Activated CD4-positive, alpha-beta T cell treated with anti-CD3 and anti-CD28 coated beads, Interleukin-2, amount 10 ng/mL, durations not matched to agents 24 days and 14 days (primary cell): ENCODE measurements around the gene TRAF5. TPM values are rescaled to one million over a fixed set of nuclear protein-coding genes. Genes with fewer than 3 reads are reported as not detected.
"Not testable (repeated sequence)": the region's sequence is repeated elsewhere in the genome, so short reads cannot be mapped to it uniquely, and the experiment has no call there.

Experiments
- DNase-seq: peaks from one replicate; pipeline ENCODE4 v3.0.0; 2022
- H3K27ac Mint-ChIP-seq: one replicate; pipeline ENCODE4 v1.8.0; 2022; ENCODE audit warnings: mild to moderate bottlenecking, mixed read lengths
- H3K27me3 Mint-ChIP-seq: one replicate; pipeline ENCODE4 v1.8.0; 2022; ENCODE audit warnings: mixed read lengths
- H3K36me3 Mint-ChIP-seq: one replicate; pipeline ENCODE4 v1.8.0; 2022; ENCODE audit warnings: low read depth, mild to moderate bottlenecking, mixed read lengths
- H3K4me1 Mint-ChIP-seq: one replicate; pipeline ENCODE4 v1.8.0; 2021; ENCODE audit warnings: mixed read lengths
- H3K4me3 Mint-ChIP-seq: one replicate; pipeline ENCODE4 v1.8.0; 2022; ENCODE audit warnings: mild to moderate bottlenecking, moderate library complexity, mixed read lengths
- H3K9me3 Mint-ChIP-seq: one replicate; pipeline ENCODE4 v1.8.0; 2021; ENCODE audit warnings: mixed read lengths
- intact Hi-C: fragments of 100-400 bp; cut with micrococcal nuclease; formaldehyde crosslinking; loops from one replicate; pipeline ENCODE4 v1.15.1; 2023
- total RNA-seq: library from RNA; stranded (reverse); gene quantifications from 2 replicates; pipeline ENCODE4 v1.2.3, GENCODE V29; 2022

The TRAF5 gene
- total RNA-seq, 1 donor from 2014 or later, result 56.6 TPM

DNA sequence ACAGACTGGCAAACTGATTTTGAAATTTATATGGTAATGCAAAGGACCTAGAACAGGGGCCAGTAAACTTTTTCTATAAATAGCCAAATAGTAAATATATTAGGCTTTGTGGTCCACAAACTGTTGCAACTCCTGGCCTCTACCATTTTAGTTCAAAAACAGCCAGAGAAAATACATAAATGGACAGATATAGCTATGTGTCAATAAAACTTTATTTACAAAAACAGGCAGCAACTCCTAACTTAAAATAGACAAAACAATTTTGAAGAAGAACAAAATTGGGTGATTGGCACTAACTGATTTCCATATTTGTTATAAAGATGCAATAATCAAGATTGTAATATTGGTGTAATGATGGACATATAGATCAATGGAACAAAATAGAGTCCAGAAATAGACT is 6.7 kb upstream of the TRAF5 start:
- Mint-ChIP-seq H3K36me3 (no peaks in the 10 kb centered on the region), H3K9me3 (no peaks in the 10 kb centered on the region), H3K27ac (no peak overlapping the region), H3K27me3 (no peaks in the 10 kb centered on the region), H3K4me1 (peaks cover 36% of the 10 kb centered on the region), H3K4me3 (no peak overlapping the region)
- intact Hi-C loops, result loop anchor here (5.0 kb wide), 2 partner anchors 873 to 988 kb away; no protein-coding TSS in a partner anchor
- DNase-seq, result no peak

DNA sequence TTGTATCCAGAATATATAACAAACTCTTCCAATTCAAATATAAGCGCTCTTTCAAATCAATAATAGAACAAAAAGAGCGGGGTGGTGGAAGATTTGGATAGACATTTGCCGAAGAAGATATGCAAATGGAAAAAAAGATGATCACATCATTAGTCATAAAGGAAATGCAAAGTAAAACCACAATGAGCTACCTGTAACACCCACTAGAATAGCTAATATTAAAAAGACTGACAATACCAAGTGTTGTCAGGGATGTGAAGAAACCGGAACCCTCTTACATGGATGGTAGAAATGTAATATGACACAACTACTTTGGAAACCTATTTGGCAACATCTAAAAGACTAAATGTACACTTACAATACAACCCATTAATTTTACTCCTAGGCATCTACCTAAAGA is 5.7 kb upstream of the TRAF5 start:
- intact Hi-C loops, result loop anchor here (5.0 kb wide), 2 partner anchors 874 to 989 kb away; no protein-coding TSS in a partner anchor

DNA sequence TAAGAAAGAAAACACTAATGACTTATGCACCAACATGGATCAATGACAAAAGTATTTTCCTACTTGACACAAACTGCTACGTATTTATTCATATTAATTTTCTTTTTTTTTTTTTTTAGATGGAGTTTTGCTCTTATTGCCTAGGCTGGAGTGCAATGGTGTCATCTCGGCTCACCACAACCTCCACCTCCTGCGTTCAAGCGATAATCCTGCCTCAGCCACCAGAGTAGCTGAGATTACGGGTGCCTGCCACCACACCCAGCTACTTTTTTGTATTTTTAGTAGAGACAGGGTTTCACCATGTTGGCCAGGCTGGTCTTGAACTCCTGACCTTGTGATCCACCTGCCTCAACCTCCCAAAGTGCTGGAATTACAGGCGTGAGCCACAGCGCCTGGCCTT is 5.0 kb upstream of the TRAF5 start:
- Mint-ChIP-seq H3K4me1 (peaks cover 49% of the 10 kb centered on the region), H3K27ac (peak overlapping the region; percentile 67)
- not testable (repeated sequence) for DNase-seq, H3K36me3 Mint-ChIP-seq, H3K4me3 Mint-ChIP-seq, H3K27me3 Mint-ChIP-seq, H3K9me3 Mint-ChIP-seq
- intact Hi-C loops, result loop anchor here (2.0 to 5.0 kb wide), 4 partner anchors 41 to 989 kb away; no protein-coding TSS in a partner anchor

More for the DNA sequence above, 5.7 kb upstream of the TRAF5 start:
- no peak for DNase-seq
- Mint-ChIP-seq H3K4me3 (no peak overlapping the region), H3K36me3 (no peaks in the 10 kb centered on the region), H3K27me3 (no peaks in the 10 kb centered on the region), H3K9me3 (no peaks in the 10 kb centered on the region), H3K4me1 (peaks cover 45% of the 10 kb centered on the region), H3K27ac (peak overlapping the region; percentile 66)

DNA sequence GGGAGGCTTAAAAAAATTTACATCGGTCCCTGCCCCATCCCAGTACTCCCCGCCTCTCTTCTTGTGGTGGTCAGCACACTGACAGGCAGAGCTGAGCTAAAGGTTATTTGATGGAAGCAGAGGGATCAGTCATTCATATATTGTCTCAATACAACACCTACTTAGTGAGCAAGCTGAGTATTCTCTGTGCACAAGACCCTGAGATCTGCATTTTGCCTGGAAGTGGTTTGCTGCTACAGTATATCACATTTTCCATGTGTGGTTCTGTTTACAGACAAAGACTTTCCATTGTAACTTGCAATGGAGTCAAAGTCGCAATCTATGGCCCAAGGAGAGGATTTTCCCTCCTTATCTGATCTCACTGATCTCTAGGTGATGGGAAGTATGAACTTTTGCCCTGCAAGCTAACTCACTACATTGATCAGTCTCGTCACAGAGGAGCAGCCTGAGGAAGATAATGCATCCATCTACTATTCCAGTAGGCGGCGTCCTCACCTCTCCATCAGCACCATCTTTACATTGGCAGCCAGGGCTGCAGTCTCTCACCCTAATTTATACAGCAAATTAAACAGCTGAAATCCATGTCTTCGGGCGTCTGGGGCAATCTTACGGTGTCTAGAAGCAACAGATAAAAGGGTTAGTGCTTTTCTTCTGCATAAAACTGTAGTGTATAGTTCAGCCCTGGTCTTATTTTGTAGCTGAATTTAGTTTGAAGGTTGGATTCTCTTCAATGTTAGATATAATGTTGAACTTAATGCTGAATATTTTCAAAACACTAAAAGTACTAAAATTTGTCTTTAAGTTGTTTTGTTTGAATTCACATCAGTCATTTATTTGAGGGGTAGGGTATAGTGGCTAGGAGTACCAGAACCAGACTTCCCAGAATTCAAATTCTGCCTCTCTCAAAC is 3.2 kb upstream of the TRAF5 start:
- peak overlapping the region; percentile 88 for H3K27ac Mint-ChIP-seq
- H3K4me1 Mint-ChIP-seq, result peaks cover 57% of the 10 kb centered on the region
- no peaks in the 10 kb centered on the region for H3K27me3 Mint-ChIP-seq
- DNase-seq, result peak; percentile 91
- no peaks in the 10 kb centered on the region for H3K9me3 Mint-ChIP-seq
- H3K36me3 Mint-ChIP-seq, result no peaks in the 10 kb centered on the region
- peak overlapping the region; percentile 15 for H3K4me3 Mint-ChIP-seq
- intact Hi-C loops, result loop anchor here (1.0 to 5.0 kb wide), 12 partner anchors 18 to 991 kb away; partner anchors contain the start of gene RCOR3

DNA sequence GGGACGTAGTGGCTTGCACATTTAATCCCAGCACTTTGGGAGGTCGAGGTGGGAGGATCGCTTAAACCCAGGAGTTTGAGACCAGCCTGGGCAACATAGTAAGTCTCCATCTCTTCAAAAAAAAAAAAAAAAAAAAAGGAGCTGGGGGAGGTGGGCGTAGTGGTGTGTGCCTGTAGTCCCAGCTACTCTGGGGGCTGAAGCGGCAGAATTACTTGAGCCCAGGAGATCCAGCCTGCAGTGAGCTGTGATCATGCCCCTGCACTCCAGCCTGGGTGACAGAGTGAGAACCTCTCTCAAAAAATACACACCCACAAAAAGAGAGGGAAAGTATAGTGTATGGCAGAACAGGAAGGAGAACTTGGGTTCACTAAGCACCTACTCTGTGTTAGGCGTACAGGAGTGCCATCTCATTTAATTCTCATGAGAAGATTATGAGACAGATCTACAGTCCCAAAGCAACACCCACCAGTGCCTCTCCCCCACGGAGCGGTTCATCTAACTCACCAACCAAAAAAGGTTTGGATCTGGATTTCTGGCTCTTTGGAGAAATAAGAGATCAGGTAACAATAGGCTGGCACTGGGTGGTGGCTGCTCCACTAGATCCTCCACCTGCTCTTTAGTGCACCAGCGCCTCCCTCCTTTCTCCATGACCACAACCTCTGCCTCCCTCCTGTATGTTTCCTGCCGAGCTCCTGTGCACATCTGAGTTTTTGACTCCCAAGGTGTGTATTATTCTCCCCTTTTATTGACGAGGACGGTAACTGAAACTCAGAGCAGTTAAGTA is 1.4 kb upstream of the TRAF5 start:
- H3K4me3 Mint-ChIP-seq, result peak overlapping the region; percentile 90
- intact Hi-C loops, result loop anchor here (5.0 kb wide), 4 partner anchors 252 to 993 kb away; partner anchors contain the start of genes LPGAT1 and SLC30A1
- peaks cover 9% of the 10 kb centered on the region for H3K36me3 Mint-ChIP-seq
- DNase-seq, result peak; percentile 60
- H3K27ac Mint-ChIP-seq, result peak overlapping the region; percentile 98
- H3K9me3 Mint-ChIP-seq, result no peaks in the 10 kb centered on the region
- H3K27me3 Mint-ChIP-seq, result no peaks in the 10 kb centered on the region
- H3K4me1 Mint-ChIP-seq, result peaks cover 72% of the 10 kb centered on the region

DNA sequence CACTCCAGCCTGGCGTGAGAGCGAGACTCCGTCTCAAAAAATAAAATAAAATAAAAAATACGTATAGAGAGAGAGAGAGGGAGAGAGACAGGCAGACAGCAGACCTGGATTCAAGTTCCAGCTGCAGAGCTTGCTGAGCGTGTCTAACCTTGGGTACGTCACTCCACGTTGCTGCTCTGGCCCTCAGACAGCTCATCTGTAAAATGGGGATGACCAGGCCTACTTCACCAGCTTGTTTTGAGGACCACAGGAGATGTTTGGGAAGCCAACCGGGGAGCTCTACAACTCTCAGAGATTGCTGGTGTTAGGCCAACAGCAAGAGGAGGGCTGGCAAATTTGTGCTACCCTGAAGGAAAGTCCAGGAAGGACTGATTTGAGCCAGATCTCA is 499 bp upstream of the TRAF5 start:
- DNase-seq, result no peak
- Mint-ChIP-seq H3K36me3 (peaks cover 17% of the 10 kb centered on the region), H3K4me1 (peaks cover 76% of the 10 kb centered on the region), H3K4me3 (peak overlapping the region; percentile 90), H3K27me3 (no peaks in the 10 kb centered on the region), H3K9me3 (no peaks in the 10 kb centered on the region), H3K27ac (peak overlapping the region; percentile 98)
- intact Hi-C loops, result loop anchor here (5.0 kb wide), 2 partner anchors 251 to 506 kb away; partner anchors contain the start of genes LPGAT1 and SLC30A1

DNA sequence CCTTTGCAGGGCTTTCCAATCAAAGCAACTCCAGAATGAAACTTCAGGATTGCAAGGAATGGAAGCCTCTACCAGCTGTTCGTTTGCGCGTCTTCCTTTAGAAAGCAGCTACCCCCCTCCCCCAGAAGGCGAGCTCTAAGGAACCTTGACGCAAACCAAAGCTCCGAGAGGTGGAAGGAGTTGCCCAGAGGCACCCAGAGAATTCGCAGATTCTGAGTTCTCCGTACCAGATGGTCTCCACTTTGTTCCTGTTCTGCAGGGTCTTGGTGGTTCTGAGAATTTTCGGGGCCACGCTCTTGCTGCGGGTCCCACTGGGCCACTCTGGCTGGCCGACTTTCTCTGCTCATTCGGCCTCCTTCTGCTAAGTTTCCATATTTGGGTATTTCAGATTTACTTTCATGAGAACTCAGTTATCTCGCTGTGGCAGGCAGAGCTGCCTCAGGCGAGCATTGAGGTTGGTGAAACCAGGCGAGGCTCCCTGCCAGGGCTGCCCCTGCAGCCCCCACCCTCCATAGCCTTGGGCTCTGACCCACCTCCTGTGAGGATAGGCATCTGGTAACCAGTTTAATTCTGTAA is 801 bp downstream of the TRAF5 start:
- intact Hi-C loops, result loop anchor here (5.0 kb wide), 2 partner anchors 250 to 505 kb away; partner anchors contain the start of genes LPGAT1 and SLC30A1
- peak overlapping the region; percentile 94 for H3K27ac Mint-ChIP-seq
- H3K4me1 Mint-ChIP-seq, result peaks cover 76% of the 10 kb centered on the region
- H3K4me3 Mint-ChIP-seq, result peak overlapping the region; percentile 91
- H3K9me3 Mint-ChIP-seq, result no peaks in the 10 kb centered on the region
- H3K27me3 Mint-ChIP-seq, result no peaks in the 10 kb centered on the region
- peak; percentile 82 for DNase-seq
- peaks cover 17% of the 10 kb centered on the region for H3K36me3 Mint-ChIP-seq

DNA sequence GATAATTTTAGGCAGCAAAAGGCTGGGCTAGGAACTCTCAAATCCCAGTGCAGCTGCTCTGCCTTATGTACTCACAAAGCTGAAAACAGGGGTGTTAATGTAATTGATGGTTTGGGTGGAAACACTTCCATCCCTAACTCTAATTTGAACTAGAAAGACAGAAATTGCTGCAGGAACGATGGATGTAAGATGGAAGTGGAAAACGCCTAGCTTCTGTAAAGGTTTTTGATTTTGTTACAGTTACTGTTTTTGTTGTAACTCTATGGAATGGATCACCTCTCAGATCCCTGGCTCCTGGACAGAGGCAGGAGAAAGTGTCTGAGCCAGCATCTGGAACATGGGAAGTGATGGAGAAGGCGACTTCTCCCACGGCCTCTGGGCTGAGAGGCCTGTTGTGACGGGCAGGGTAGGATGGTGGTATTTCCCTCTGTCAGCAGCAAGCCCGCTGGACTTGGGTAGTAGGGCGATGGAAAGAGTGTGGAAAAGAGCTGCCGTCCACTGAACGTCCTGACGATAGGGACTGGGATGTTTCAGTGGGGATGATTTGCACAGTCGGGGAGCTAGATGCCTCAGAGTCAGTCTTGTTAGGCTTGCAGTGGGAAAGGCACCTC is 1.6 kb downstream of the TRAF5 start:
- intact Hi-C loops, result loop anchor here (1.0 to 5.0 kb wide), 4 partner anchors 9 to 504 kb away; partner anchors contain the start of genes LPGAT1 and SLC30A1
- Mint-ChIP-seq H3K4me1 (peaks cover 76% of the 10 kb centered on the region), H3K4me3 (peak overlapping the region; percentile 91), H3K9me3 (no peaks in the 10 kb centered on the region), H3K27me3 (no peaks in the 10 kb centered on the region), H3K36me3 (peaks cover 20% of the 10 kb centered on the region), H3K27ac (peak overlapping the region; percentile 94)
- peak; percentile 55 for DNase-seq

DNA sequence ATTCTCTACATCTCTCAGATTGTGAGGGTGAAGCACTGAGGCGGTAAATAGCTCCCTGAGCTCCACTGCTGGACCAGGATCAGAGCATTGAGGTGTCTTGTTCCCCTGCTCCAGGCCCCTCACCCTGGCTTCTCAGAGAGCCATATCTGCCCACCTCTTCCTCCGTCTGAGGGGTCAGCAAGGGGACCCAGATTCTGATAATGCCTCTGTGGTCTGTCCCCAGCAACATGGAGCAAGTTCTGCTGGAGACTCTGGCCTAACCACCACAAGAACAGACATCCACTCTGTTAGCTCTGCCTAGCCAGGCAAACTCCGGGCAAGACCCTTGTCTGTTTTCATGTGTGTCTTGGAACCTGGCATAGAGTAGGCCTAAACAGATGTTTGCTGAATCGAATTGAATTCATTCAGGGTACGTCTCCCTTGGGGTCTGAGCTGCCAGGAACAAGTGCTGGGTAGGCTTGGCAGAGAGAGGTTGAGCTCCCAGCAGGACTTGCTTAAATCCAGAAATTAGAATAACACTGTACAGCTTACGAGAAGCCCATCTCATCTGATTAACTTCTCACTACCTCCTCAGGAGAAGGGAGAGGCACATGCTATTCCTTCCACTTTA is 2.3 kb downstream of the TRAF5 start:
- peak overlapping the region; percentile 64 for H3K27ac Mint-ChIP-seq
- H3K27me3 Mint-ChIP-seq, result no peaks in the 10 kb centered on the region
- intact Hi-C loops, result loop anchor here (1.0 to 5.0 kb wide), 4 partner anchors 8 to 503 kb away; partner anchors contain the start of genes LPGAT1 and SLC30A1
- H3K4me3 Mint-ChIP-seq, result peak overlapping the region; percentile 91
- peaks cover 23% of the 10 kb centered on the region for H3K36me3 Mint-ChIP-seq
- no peaks in the 10 kb centered on the region for H3K9me3 Mint-ChIP-seq
- DNase-seq, result peak; percentile 59
- peaks cover 74% of the 10 kb centered on the region for H3K4me1 Mint-ChIP-seq

DNA sequence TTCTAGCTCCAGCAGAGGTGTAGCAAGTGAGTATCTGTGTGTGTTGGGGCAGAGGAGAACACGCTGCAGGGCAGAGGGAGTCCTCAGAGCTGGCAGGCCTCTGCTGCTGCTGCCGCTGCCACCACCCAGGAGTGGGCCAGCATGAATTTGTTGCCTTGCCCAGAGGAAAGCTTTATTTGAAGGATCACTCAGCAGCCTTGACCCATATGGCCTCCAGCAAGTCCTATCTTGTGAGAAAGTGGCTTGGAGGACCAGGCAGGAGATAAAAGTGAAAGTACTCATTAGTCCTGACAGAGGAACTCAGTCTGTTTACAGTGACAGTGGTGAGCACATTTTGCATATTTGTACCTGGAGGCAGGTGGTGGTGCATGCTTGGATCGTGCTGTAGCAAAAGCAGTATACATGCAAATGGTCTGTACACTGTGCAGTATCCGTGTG is 3.1 kb downstream of the TRAF5 start:
- Mint-ChIP-seq H3K4me3 (peak overlapping the region; percentile 91), H3K9me3 (no peaks in the 10 kb centered on the region), H3K4me1 (peaks cover 78% of the 10 kb centered on the region), H3K27ac (peak overlapping the region; percentile 64), H3K27me3 (no peaks in the 10 kb centered on the region), H3K36me3 (peaks cover 26% of the 10 kb centered on the region)
- peak; percentile 73 for DNase-seq
- intact Hi-C loops, result loop anchor here (2.0 to 5.0 kb wide), 3 partner anchors 13 to 503 kb away; partner anchors contain the start of genes LPGAT1 and SLC30A1

DNA sequence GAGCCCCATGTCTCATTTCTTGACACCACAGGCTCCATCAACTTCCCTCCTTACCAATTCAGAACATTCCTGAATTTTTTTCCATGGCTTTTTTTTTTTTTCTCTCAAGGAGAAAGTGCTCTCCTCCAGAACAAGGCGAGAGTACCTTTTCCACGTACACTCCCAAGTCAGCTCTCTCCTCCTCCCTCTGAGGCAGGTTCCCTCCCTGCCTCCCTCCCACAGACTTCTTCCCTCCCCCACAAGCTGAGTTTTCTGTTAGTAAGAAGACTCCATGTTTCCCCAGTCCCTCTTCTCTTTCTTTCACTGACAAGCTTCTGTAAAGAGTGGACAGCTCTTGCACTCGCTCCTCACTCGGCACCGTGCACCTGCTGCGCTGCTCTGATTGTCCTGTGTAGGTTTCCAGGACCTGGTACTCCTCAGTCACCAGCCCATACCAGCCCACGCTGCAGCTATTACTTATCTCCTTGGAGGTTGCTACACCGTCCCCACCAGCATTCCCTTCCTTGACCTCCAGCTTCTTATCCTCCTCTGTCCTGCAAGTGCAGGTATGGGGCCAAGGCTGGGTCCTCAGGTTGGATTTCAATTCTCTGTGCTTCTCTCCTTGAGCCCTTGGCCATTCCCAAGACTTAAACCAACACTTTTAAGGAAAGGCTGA is 3.8 kb downstream of the TRAF5 start:
- H3K9me3 Mint-ChIP-seq, result no peaks in the 10 kb centered on the region
- intact Hi-C loops, result no loop called here
- H3K4me3 Mint-ChIP-seq, result peak overlapping the region; percentile 91
- H3K4me1 Mint-ChIP-seq, result peaks cover 79% of the 10 kb centered on the region
- H3K36me3 Mint-ChIP-seq, result peaks cover 31% of the 10 kb centered on the region
- DNase-seq, result peak; percentile 50
- peak overlapping the region; percentile 64 for H3K27ac Mint-ChIP-seq
- H3K27me3 Mint-ChIP-seq, result no peaks in the 10 kb centered on the region
